ENCODE measurements around the gene KY.
"Not testable (repeated sequence)": the region's sequence is repeated elsewhere in the genome, so short reads cannot be mapped to it uniquely, and the experiment has no call there.

Gene KY

DNA sequence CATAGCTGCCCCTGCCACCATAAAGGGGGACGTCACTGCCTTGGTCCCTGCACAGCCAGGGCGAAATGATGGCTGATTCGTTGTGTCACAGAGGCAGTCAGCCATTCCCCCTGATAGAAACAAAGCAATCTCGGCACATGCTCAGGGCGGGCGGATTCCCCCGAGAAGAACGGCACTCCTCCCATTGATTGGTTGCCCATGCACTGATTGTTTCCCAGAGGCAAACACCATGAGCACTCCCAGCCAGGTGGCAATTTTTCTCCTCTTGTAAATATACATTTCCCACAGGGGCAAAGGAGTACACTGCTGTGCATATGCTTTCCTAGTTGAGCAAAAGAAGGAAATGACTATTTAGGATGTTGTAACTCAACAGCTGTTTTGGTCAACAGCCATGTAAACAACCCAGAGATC lies 56.5 kb downstream of the KY start:
- Histone ChIP-seq H3K9me3 (ENCODE audit: control extremely low read depth in 1 of 5, control insufficient read depth in 4 of 5, insufficient read depth in 2 of 5, low read depth in 1 of 5, low read length in 4 of 5) (peaks cover 0 to 2% (median 0%) of the 10 kb centered on the region in 5 experiments), H3K27me3 (replicated peaks in 2 of 5; ENCODE audit: control insufficient read depth in 4 of 5, insufficient read depth in 5 of 5, low read length in 4 of 5) (no peaks in the 10 kb centered on the region), H3K27ac (ENCODE audit: insufficient read depth in 1 of 2, low read depth in 1 of 2, low read length in 2 of 2, poor library complexity in 1 of 2, severe bottlenecking in 2 of 2) (no peak overlapping the region), H3K4me1 (ENCODE audit: control extremely low read depth in 1 of 4, control insufficient read depth in 4 of 4, insufficient read depth in 4 of 4, low read length in 3 of 4) (no peaks in the 10 kb centered on the region), H3K36me3 (ENCODE audit: control insufficient read depth in 4 of 4, insufficient read depth in 4 of 4, low read length in 3 of 4) (no peaks in the 10 kb centered on the region), H3K4me3 (ENCODE audit: control insufficient read depth in 1 of 7, extremely low read depth in 1 of 7, insufficient read depth in 4 of 7, low read depth in 2 of 7, low read length in 6 of 7) (no peak overlapping the region)
- no peak for DNase-seq
- ChIA-PET POLR2A (no interaction called here), CTCF (interaction anchor here (1.2 kb wide), 1 partner anchor 46 kb away, joined by 4 read pairs; no protein-coding TSS in a partner anchor)
- 83% methylated on average over 8 of the region's 8 CpGs for WGBS (ENCODE audit: insufficient coverage)

DNA sequence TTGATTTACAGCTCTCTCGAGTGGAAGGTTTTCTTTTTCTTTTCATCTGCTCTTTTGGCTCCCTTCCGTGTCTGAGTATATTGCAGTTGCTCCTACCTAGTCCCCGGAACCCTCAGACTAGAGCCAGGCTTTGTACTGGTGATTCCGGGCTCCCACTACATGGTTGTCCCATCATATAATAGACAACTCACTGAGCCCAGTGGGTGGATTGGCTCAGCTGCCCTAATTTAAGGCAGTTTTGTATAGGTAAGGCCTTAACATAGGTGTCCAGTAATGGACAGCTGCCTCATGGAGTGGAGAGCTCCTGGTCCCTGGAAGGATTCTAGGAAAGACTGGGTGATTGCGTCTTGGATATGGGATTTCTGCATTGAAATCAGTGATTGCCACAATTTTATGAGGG lies 58.0 kb downstream of the KY start:
- CTCF ChIA-PET = interaction anchor here (0.8 to 1.3 kb wide), 3 partner anchors 9 to 13 kb away, joined by 3 read pairs; no protein-coding TSS in a partner anchor
- DNase-seq = no peak
- Histone ChIP-seq H3K36me3 (ENCODE audit: control insufficient read depth in 4 of 4, insufficient read depth in 4 of 4, low read length in 3 of 4) (no peaks in the 10 kb centered on the region), H3K4me1 (ENCODE audit: control extremely low read depth in 1 of 4, control insufficient read depth in 4 of 4, insufficient read depth in 4 of 4, low read length in 3 of 4) (no peaks in the 10 kb centered on the region), H3K27ac (ENCODE audit: insufficient read depth in 1 of 2, low read depth in 1 of 2, low read length in 2 of 2, poor library complexity in 1 of 2, severe bottlenecking in 2 of 2) (no peak overlapping the region), H3K9me3 (ENCODE audit: control extremely low read depth in 1 of 5, control insufficient read depth in 4 of 5, insufficient read depth in 2 of 5, low read depth in 1 of 5, low read length in 4 of 5) (peaks cover 0 to 2% (median 0%) of the 10 kb centered on the region in 5 experiments), H3K4me3 (ENCODE audit: control insufficient read depth in 1 of 7, extremely low read depth in 1 of 7, insufficient read depth in 4 of 7, low read depth in 2 of 7, low read length in 6 of 7) (peak overlapping the region in 1 of 7 experiments; percentile 10), H3K27me3 (replicated peaks in 2 of 5; ENCODE audit: control insufficient read depth in 4 of 5, insufficient read depth in 5 of 5, low read length in 4 of 5) (no peaks in the 10 kb centered on the region)
- WGBS (ENCODE audit: insufficient coverage) = 92% methylated on average over 4 of the region's 5 CpGs
- POLR2A ChIA-PET = no interaction called here

DNA sequence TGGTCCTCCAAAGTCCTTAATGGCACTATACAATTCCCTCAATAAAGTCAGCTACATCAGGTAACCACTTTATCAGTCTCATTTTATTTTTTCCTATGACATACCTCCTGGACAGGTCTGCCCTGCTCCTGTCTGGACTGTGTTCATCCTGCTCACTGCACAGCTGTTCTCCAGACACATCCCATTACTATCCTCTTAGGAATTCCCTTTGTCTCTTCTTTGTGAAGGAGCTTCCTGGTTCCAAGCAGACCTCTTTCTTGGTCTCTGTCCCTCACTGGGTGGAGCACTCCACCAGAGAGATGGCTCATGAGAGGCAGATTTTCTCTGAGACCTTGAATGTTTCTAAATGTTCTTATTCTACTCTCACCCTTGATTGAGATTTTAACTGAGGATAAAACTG lies 60.1 kb downstream of the KY start:
- no peak for DNase-seq
- Histone ChIP-seq H3K9me3 (ENCODE audit: control extremely low read depth in 1 of 5, control insufficient read depth in 4 of 5, insufficient read depth in 2 of 5, low read depth in 1 of 5, low read length in 4 of 5) (no peaks in the 10 kb centered on the region), H3K4me1 (ENCODE audit: control extremely low read depth in 1 of 4, control insufficient read depth in 4 of 4, insufficient read depth in 4 of 4, low read length in 3 of 4) (no peaks in the 10 kb centered on the region), H3K27ac (ENCODE audit: insufficient read depth in 1 of 2, low read depth in 1 of 2, low read length in 2 of 2, poor library complexity in 1 of 2, severe bottlenecking in 2 of 2) (no peak overlapping the region), H3K36me3 (ENCODE audit: control insufficient read depth in 4 of 4, insufficient read depth in 4 of 4, low read length in 3 of 4) (no peaks in the 10 kb centered on the region), H3K4me3 (ENCODE audit: control insufficient read depth in 1 of 7, extremely low read depth in 1 of 7, insufficient read depth in 4 of 7, low read depth in 2 of 7, low read length in 6 of 7) (peak overlapping the region in 1 of 7 experiments; percentile 37), H3K27me3 (replicated peaks in 2 of 5; ENCODE audit: control insufficient read depth in 4 of 5, insufficient read depth in 5 of 5, low read length in 4 of 5) (no peaks in the 10 kb centered on the region)
- ChIA-PET POLR2A (no interaction called here), CTCF (no interaction called here)

DNA sequence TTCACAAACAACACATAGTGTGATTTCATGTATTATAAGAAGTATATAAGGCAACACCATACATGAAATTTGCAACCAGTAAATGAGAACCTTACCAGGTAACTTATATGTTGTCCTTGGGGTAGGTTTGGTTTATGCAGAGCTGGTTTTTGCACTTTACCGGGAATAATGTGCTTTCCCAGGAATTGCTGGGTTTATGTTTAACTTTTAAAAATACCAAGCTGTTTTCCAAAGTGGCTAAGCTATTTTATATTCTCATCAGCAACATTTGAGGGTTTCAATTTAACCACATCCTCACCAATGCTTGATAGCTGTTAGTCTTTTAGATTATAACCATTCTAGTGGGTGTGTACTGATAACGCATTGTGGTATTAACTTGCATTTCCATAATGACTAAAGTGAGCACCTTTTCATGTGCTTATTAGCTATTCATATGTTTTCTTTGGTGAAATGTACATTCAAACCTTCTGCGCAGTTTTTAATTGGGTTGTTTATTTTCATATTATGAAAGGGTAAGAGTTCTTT lies 71.6 kb downstream of the KY start:
- no CpG with 5 or more reads among the region's 3 CpGs for WGBS (ENCODE audit: insufficient coverage)
- POLR2A ChIA-PET = no interaction called here
- CTCF ChIA-PET = no interaction called here
- H3K27ac ChIP-seq (ENCODE audit: insufficient read depth in 1 of 2, low read depth in 1 of 2, low read length in 2 of 2, poor library complexity in 1 of 2, severe bottlenecking in 2 of 2) = no peak overlapping the region
- peak in 1 of 3 donors; percentile 19 for DNase-seq
- no peak overlapping the region for H3K4me3 ChIP-seq (ENCODE audit: control insufficient read depth in 1 of 7, extremely low read depth in 1 of 7, insufficient read depth in 4 of 7, low read depth in 2 of 7, low read length in 6 of 7)
- no peaks in the 10 kb centered on the region for H3K36me3 ChIP-seq (ENCODE audit: control insufficient read depth in 4 of 4, insufficient read depth in 4 of 4, low read length in 3 of 4)
- H3K4me1 ChIP-seq (ENCODE audit: control extremely low read depth in 1 of 4, control insufficient read depth in 4 of 4, insufficient read depth in 4 of 4, low read length in 3 of 4) = peaks cover 0 to 2% (median 0%) of the 10 kb centered on the region in 4 experiments
- H3K27me3 ChIP-seq (replicated peaks in 2 of 5; ENCODE audit: control insufficient read depth in 4 of 5, insufficient read depth in 5 of 5, low read length in 4 of 5) = no peaks in the 10 kb centered on the region
- no peaks in the 10 kb centered on the region for H3K9me3 ChIP-seq (ENCODE audit: control extremely low read depth in 1 of 5, control insufficient read depth in 4 of 5, insufficient read depth in 2 of 5, low read depth in 1 of 5, low read length in 4 of 5)

DNA sequence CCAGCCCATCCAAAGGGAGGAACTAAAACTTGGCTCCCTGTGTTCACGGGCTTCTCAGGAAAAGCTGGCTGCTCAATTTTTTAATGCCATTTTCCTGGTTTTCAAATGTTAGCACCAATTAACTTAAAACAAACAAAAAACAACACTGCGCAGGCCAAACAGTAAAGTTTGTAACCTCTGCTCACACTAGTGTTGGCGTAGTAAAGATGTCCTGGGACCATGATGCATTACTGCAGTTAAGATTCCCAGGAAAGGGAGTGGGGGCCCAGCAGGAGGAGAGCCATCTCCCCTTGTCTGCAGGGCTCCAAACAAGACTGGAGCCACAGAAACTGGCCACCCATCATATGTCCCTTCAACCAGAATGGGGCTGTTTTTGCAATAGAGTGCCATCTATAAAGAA lies 74.0 kb downstream of the KY start:
- Histone ChIP-seq H3K27me3 (replicated peaks in 2 of 5; ENCODE audit: control insufficient read depth in 4 of 5, insufficient read depth in 5 of 5, low read length in 4 of 5) (no peaks in the 10 kb centered on the region), H3K27ac (ENCODE audit: insufficient read depth in 1 of 2, low read depth in 1 of 2, low read length in 2 of 2, poor library complexity in 1 of 2, severe bottlenecking in 2 of 2) (no peak overlapping the region), H3K4me1 (ENCODE audit: control extremely low read depth in 1 of 4, control insufficient read depth in 4 of 4, insufficient read depth in 4 of 4, low read length in 3 of 4) (peaks cover 0 to 2% (median 0%) of the 10 kb centered on the region in 4 experiments), H3K36me3 (ENCODE audit: control insufficient read depth in 4 of 4, insufficient read depth in 4 of 4, low read length in 3 of 4) (no peaks in the 10 kb centered on the region), H3K9me3 (ENCODE audit: control extremely low read depth in 1 of 5, control insufficient read depth in 4 of 5, insufficient read depth in 2 of 5, low read depth in 1 of 5, low read length in 4 of 5) (no peaks in the 10 kb centered on the region), H3K4me3 (ENCODE audit: control insufficient read depth in 1 of 7, extremely low read depth in 1 of 7, insufficient read depth in 4 of 7, low read depth in 2 of 7, low read length in 6 of 7) (no peak overlapping the region)
- CTCF ChIA-PET = no interaction called here
- 94% methylated on average over 3 of the region's 3 CpGs for WGBS (ENCODE audit: insufficient coverage)
- POLR2A ChIA-PET = no interaction called here
- no peak for DNase-seq

DNA sequence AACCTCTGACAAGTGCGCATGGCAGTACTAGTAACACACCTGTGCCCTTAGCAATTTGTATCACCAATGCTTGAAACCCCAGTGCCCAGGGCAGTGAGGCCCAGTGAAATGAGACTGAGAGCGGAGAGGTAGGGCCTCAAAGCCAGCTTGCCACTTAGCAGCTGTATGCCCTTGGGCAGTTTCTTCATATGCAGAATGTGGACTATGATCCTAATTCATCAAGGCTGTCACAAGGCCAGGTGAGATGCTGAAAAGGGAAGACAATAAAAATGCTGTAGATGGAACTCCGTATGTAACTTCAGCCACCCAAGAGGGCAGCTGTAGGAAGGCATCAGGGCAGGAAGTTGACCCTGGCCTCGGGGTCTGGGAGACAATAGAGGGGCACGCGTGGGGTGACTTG lies 74.4 kb downstream of the KY start:
- Histone ChIP-seq H3K4me1 (ENCODE audit: control extremely low read depth in 1 of 4, control insufficient read depth in 4 of 4, insufficient read depth in 4 of 4, low read length in 3 of 4) (peaks cover 0 to 2% (median 0%) of the 10 kb centered on the region in 4 experiments), H3K27ac (ENCODE audit: insufficient read depth in 1 of 2, low read depth in 1 of 2, low read length in 2 of 2, poor library complexity in 1 of 2, severe bottlenecking in 2 of 2) (no peak overlapping the region), H3K9me3 (ENCODE audit: control extremely low read depth in 1 of 5, control insufficient read depth in 4 of 5, insufficient read depth in 2 of 5, low read depth in 1 of 5, low read length in 4 of 5) (no peaks in the 10 kb centered on the region), H3K36me3 (ENCODE audit: control insufficient read depth in 4 of 4, insufficient read depth in 4 of 4, low read length in 3 of 4) (no peaks in the 10 kb centered on the region), H3K4me3 (ENCODE audit: control insufficient read depth in 1 of 7, extremely low read depth in 1 of 7, insufficient read depth in 4 of 7, low read depth in 2 of 7, low read length in 6 of 7) (no peak overlapping the region), H3K27me3 (replicated peaks in 2 of 5; ENCODE audit: control insufficient read depth in 4 of 5, insufficient read depth in 5 of 5, low read length in 4 of 5) (no peaks in the 10 kb centered on the region)
- no peak for DNase-seq
- POLR2A ChIA-PET = no interaction called here
- 92% methylated on average over 4 of the region's 6 CpGs for WGBS (ENCODE audit: insufficient coverage)
- CTCF ChIA-PET = no interaction called here

DNA sequence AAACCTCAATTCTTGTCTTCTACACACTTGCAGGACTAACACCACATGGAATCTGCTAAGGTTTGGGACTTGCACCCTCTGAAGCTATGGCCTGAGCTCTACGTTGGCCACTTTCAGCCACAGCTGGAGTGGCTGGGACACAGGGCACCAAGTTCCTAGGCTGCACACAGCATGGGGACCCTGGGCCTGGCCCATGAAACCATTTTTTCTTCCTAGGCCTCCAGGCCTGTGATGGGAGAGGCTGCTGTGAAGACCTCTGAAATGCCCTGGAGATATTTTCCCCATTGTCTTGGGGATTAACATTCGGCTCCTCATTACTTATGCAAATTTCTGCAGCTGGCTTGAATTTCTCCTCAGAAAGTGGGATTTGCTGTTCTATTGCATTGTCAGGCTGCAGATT lies 80.9 kb downstream of the KY start:
- CTCF ChIA-PET = not testable (repeated sequence)
- WGBS (ENCODE audit: insufficient coverage) = 100% methylated on average over 1 of the region's 2 CpGs

More for the DNA sequence above, 80.9 kb downstream of the KY start:
- peaks cover 0 to 16% (median 8%) of the 10 kb centered on the region in 5 experiments for H3K9me3 ChIP-seq (ENCODE audit: control extremely low read depth in 1 of 5, control insufficient read depth in 4 of 5, insufficient read depth in 2 of 5, low read depth in 1 of 5, low read length in 4 of 5)
- DNase-seq; H3K36me3 ChIP-seq (ENCODE audit: control insufficient read depth in 4 of 4, insufficient read depth in 4 of 4, low read length in 3 of 4); H3K27ac ChIP-seq (ENCODE audit: insufficient read depth in 1 of 2, low read depth in 1 of 2, low read length in 2 of 2, poor library complexity in 1 of 2, severe bottlenecking in 2 of 2); H3K27me3 ChIP-seq (replicated peaks in 2 of 5; ENCODE audit: control insufficient read depth in 4 of 5, insufficient read depth in 5 of 5, low read length in 4 of 5); H3K4me1 ChIP-seq (ENCODE audit: control extremely low read depth in 1 of 4, control insufficient read depth in 4 of 4, insufficient read depth in 4 of 4, low read length in 3 of 4); H3K4me3 ChIP-seq (ENCODE audit: control insufficient read depth in 1 of 7, extremely low read depth in 1 of 7, insufficient read depth in 4 of 7, low read depth in 2 of 7, low read length in 6 of 7); POLR2A ChIA-PET: not testable (repeated sequence)

Data from common myeloid progenitor, CD34-positive (primary cell).